Neural cell (in vitro differentiated cells): ENCODE results near the gene SCARB2. TPM values are rescaled to one million over a fixed set of nuclear protein-coding genes. Genes with fewer than 3 reads are reported as not detected.
A peak's percentile ranks its signal among the peaks of the same experiment; 100 is the strongest.

ENCODE experiments used
- H2AFZ ChIP-seq: fragments of 200-600, 300-800 bp; sonication (generic), shearing (Covaris generic); 2 replicates; pipeline ENCODE4 v1.6.0; 2014; ENCODE audit warnings: low read depth, mild to moderate bottlenecking, antibody characterized with exemption, low read length, moderate library complexity
- H3F3A ChIP-seq: fragments of 200-600 bp; shearing (Covaris generic); 2 replicates; pipeline ENCODE4 v1.6.1; 2016; ENCODE audit warnings: mild to moderate bottlenecking, moderate library complexity, mixed read lengths, antibody characterized with exemption, low read length; ENCODE audit not compliant: insufficient read depth, poor library complexity, severe bottlenecking
- H3K27ac ChIP-seq: fragments of 200-600, 300-800 bp; sonication (generic), shearing (Covaris generic); 2 replicates; pipeline ENCODE4 v1.5.1; 2014; ENCODE audit warnings: mild to moderate bottlenecking, low read length, moderate library complexity
- H3K27me3 ChIP-seq: fragments of 300-800, 200-600 bp; sonication (generic), shearing (Covaris generic); 2 replicates; pipeline ENCODE4 v1.6.0; 2014; ENCODE audit warnings: mild to moderate bottlenecking, low read depth, low read length, moderate library complexity; ENCODE audit not compliant: insufficient read depth
- H3K36me3 ChIP-seq: fragments of 300-800, 200-600 bp; sonication (generic), shearing (Covaris generic); 2 replicates; pipeline ENCODE4 v1.5.1; 2014; ENCODE audit warnings: mild to moderate bottlenecking, antibody characterized with exemption, low read length, moderate library complexity; ENCODE audit not compliant: insufficient read depth
- H3K4me2 ChIP-seq: fragments of 300-800, 200-600 bp; sonication (generic), shearing (Covaris generic); 2 replicates; pipeline ENCODE4 v1.6.0; 2014; ENCODE audit warnings: mild to moderate bottlenecking, low read length
- H3K4me3 ChIP-seq: fragments of 300-800, 200-600 bp; sonication (generic), shearing (Covaris generic); 2 replicates; pipeline ENCODE4 v1.5.1; 2014; ENCODE audit warnings: mild to moderate bottlenecking, low read length, moderate library complexity
- H3K79me2 ChIP-seq: fragments of 200-600 bp; shearing (Covaris generic); replicated peaks from 2 replicates; pipeline ENCODE4 v1.6.0; 2014; ENCODE audit warnings: mild to moderate bottlenecking, low read length, moderate library complexity; ENCODE audit not compliant: insufficient read depth
- H3K9ac ChIP-seq: fragments of 300-800, 200-600 bp; sonication (generic), shearing (Covaris generic); 2 replicates; pipeline ENCODE4 v1.6.1; 2016; ENCODE audit warnings: mild to moderate bottlenecking, low read length, mixed read lengths
- H3K9me2 ChIP-seq: fragments of 200-600 bp; shearing (Covaris generic); 2 replicates; pipeline ENCODE4 v1.6.1; 2016; ENCODE audit warnings: mild to moderate bottlenecking, low read length, mixed read lengths; ENCODE audit not compliant: insufficient read depth
- H3K9me3 ChIP-seq: fragments of 200-600, 300-800 bp; sonication (generic), shearing (Covaris generic); 2 replicates; pipeline ENCODE4 v1.6.1; 2016; ENCODE audit warnings: mild to moderate bottlenecking, mixed run types, low read length, moderate library complexity, mixed read lengths
- H4K20me1 ChIP-seq: fragments of 200-600 bp; shearing (Covaris generic); 2 replicates; pipeline ENCODE4 v1.6.1; 2016; ENCODE audit warnings: mild to moderate bottlenecking, mixed run types; ENCODE audit not compliant: insufficient read depth
- EP300 ChIP-seq: fragments of 450-650 bp; conservative IDR thresholded peaks from 2 replicates; pipeline ENCODE4 v1.6.1; 2014; ENCODE audit warnings: antibody characterized with exemption, mild to moderate bottlenecking, moderate library complexity; ENCODE audit not compliant: poor library complexity, severe bottlenecking
- EZH2 ChIP-seq: fragments of 200-600, 300-800 bp; shearing (Covaris generic), sonication (generic); IDR thresholded peaks from 2 replicates; pipeline ENCODE4 v1.6.1; 2014; ENCODE audit warnings: antibody characterized with exemption, low read length, borderline replicate concordance, mild to moderate bottlenecking; ENCODE audit not compliant: insufficient read depth, poor library complexity, severe bottlenecking
- MXI1 ChIP-seq: fragments of 450-650 bp; conservative IDR thresholded peaks from 2 replicates; pipeline ENCODE4 v1.6.1; 2014; ENCODE audit warnings: antibody characterized with exemption, mild to moderate bottlenecking; ENCODE audit not compliant: poor library complexity, severe bottlenecking
- POLR2AphosphoS5 ChIP-seq: IDR thresholded peaks from 2 replicates; pipeline ENCODE4 v1.6.1; 2012
- RAD21 ChIP-seq: fragments of 450-650 bp; conservative IDR thresholded peaks from 2 replicates; pipeline ENCODE4 v1.6.1; 2014; ENCODE audit warnings: antibody characterized with exemption, mild to moderate bottlenecking, moderate library complexity
- REST ChIP-seq: IDR thresholded peaks from 2 replicates; pipeline ENCODE4 v1.6.1; 2012; ENCODE audit warnings: borderline replicate concordance
- SMC3 ChIP-seq: fragments of 450-650 bp; conservative IDR thresholded peaks from 2 replicates; pipeline ENCODE4 v1.6.1; 2014; ENCODE audit warnings: antibody characterized with exemption, mild to moderate bottlenecking, moderate library complexity; ENCODE audit not compliant: poor library complexity
- TAF1 ChIP-seq: IDR thresholded peaks from 2 replicates; pipeline ENCODE4 v1.6.1; 2012; ENCODE audit warnings: low read depth
- polyA plus RNA-seq: library from polyadenylated mRNA; depleted of rRNA; stranded (reverse); fragments of >200 nt; gene quantifications from 2 replicates; pipeline ENCODE4 v1.2.3, GENCODE V29; 2014
- TF ChIP-seq, protein P1 (sequence below): fragments of 450-650 bp; IDR thresholded peaks from 2 replicates; pipeline ENCODE4 v1.5.1; 2014; ENCODE audit warnings: antibody characterized with exemption, mild to moderate bottlenecking, moderate library complexity; ENCODE audit not compliant: poor library complexity, severe bottlenecking

Gene SCARB2
- polyA plus RNA-seq, 1 donor from 2014 or later, result 256 TPM

GRCh38 chr4:76210452-76210851 lies 3.2 kb downstream of the SCARB2 start:
- Histone ChIP-seq H3K27ac (no peak overlapping the region), H2AFZ (no peak overlapping the region), H3K4me3 (peak overlapping the region; percentile 92), H3K9ac (no peak overlapping the region), H3K27me3 (no peaks in the 10 kb centered on the region), H3K36me3 (peaks cover 13% of the 10 kb centered on the region), H3F3A (no peaks in the 10 kb centered on the region), H3K79me2 (peaks cover 74% of the 10 kb centered on the region), H3K4me2 (peak overlapping the region; percentile 92), H3K9me3 (no peaks in the 10 kb centered on the region), H4K20me1 (peaks cover 4% of the 10 kb centered on the region), H3K9me2 (no peaks in the 10 kb centered on the region)
- no peak for TF ChIP-seq MXI1
- TF ChIP-seq RAD21, result no peak
- TF ChIP-seq EZH2, result no peak
- no peak for TF ChIP-seq SMC3
- no peak for TF ChIP-seq EP300
- no peak for TF ChIP-seq TAF1
- no peak for TF ChIP-seq POLR2AphosphoS5
- no peak for TF ChIP-seq REST
- TF ChIP-seq, protein P1, sequence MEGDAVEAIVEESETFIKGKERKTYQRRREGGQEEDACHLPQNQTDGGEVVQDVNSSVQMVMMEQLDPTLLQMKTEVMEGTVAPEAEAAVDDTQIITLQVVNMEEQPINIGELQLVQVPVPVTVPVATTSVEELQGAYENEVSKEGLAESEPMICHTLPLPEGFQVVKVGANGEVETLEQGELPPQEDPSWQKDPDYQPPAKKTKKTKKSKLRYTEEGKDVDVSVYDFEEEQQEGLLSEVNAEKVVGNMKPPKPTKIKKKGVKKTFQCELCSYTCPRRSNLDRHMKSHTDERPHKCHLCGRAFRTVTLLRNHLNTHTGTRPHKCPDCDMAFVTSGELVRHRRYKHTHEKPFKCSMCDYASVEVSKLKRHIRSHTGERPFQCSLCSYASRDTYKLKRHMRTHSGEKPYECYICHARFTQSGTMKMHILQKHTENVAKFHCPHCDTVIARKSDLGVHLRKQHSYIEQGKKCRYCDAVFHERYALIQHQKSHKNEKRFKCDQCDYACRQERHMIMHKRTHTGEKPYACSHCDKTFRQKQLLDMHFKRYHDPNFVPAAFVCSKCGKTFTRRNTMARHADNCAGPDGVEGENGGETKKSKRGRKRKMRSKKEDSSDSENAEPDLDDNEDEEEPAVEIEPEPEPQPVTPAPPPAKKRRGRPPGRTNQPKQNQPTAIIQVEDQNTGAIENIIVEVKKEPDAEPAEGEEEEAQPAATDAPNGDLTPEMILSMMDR, result no peak

GRCh38 chr4:76209881-76210280 lies 3.7 kb downstream of the SCARB2 start:
- Histone ChIP-seq H3K79me2 (peaks cover 80% of the 10 kb centered on the region), H2AFZ (no peak overlapping the region), H3K36me3 (peaks cover 13% of the 10 kb centered on the region), H3K27ac (no peak overlapping the region), H3K4me2 (no peak overlapping the region), H4K20me1 (peaks cover 4% of the 10 kb centered on the region), H3K9me3 (no peaks in the 10 kb centered on the region), H3K4me3 (peak overlapping the region; percentile 92), H3K9me2 (no peaks in the 10 kb centered on the region), H3F3A (no peaks in the 10 kb centered on the region), H3K9ac (no peak overlapping the region), H3K27me3 (no peaks in the 10 kb centered on the region)
- TF ChIP-seq RAD21 (no peak), EP300 (no peak), SMC3 (no peak), MXI1 (no peak), EZH2 (no peak), TAF1 (no peak), POLR2AphosphoS5 (no peak), REST (no peak)
- TF ChIP-seq, protein P1, result no peak
